HepG2 (cell line): ENCODE data around the gene KCND3. TPM values are rescaled to one million over a fixed set of nuclear protein-coding genes. Genes with fewer than 3 reads are reported as not detected.

Source experiments
- ATAC-seq: fragments of 200-7000 bp; cut with Tn5 transposase; 3 replicates; pipeline ENCODE4 v1.9.1; 2020; ENCODE audit warnings: mild to moderate bottlenecking, moderate library complexity
- BruUV-seq: library from RNA; stranded (reverse); fragments of 400-500 nt; replicated peaks from 2 replicates; lab custom pipeline; 2021; lab: Mats Ljungman, UMichigan
- CTCF ChIA-PET: fragments of 300-600 bp; formaldehyde crosslinking; extraction: SDS; loops from one replicate; lab custom pipeline; 2021; ENCODE audit warnings: low total read pairs, inconsistent platforms, low intra/inter-chr PET ratio; lab: Yijun Ruan, JAX
- POLR2A ChIA-PET: fragments of 350-600 bp; sonication (Branson Sonifier 250); formaldehyde crosslinking; loops from one replicate; lab custom pipeline; 2020; ENCODE audit warnings: antibody characterized with exemption, inconsistent platforms; lab: Yijun Ruan, JAX
- DNase-seq: peaks from one replicate; pipeline ENCODE4 v3.0.0-alpha.2; 2015; ENCODE audit warnings: low spot score
- FAIRE-seq: peaks from 3 replicates; lab custom pipeline; 2011; peaks lifted over from hg19 to GRCh38; lab: Jason Lieb, UNC
- H2AFZ ChIP-seq: one replicate; pipeline ENCODE4 v1.6.1; 2011; ENCODE audit warnings: low read length, inconsistent platforms
- H3K27ac ChIP-seq: fragments of 300-600 bp; 3 replicates; pipeline ENCODE4 v1.8.0; 2011; ENCODE audit warnings: mixed run types, mild to moderate bottlenecking, mixed read lengths, low read length, inconsistent platforms; ENCODE audit not compliant: insufficient read depth; ENCODE audit errors: extremely low read length
- H3K27me3 ChIP-seq, 2 experiments: fragments of 200-600 bp in 1 of 2; 2 replicates in 1 of 2; 3 replicates in 1 of 2; pipeline versions ENCODE4 v1.6.0 to v1.8.0; 2011; ENCODE audit warnings: low read length in 2 of 2, mild to moderate bottlenecking in 2 of 2, moderate library complexity in 2 of 2, inconsistent platforms in 1 of 2; ENCODE audit not compliant: insufficient read depth in 2 of 2, control insufficient read depth in 1 of 2
- H3K36me3 ChIP-seq, 2 experiments: fragments of 200-600 bp in 1 of 2; replicated peaks in 1 of 2; 2 replicates in 1 of 2; 3 replicates in 1 of 2; pipeline versions ENCODE4 v1.5.1 to v1.8.0; 2011; ENCODE audit warnings: low read length in 2 of 2, inconsistent platforms in 1 of 2; ENCODE audit not compliant: insufficient read depth in 2 of 2, control insufficient read depth in 1 of 2
- H3K4me1 ChIP-seq: 2 replicates; pipeline ENCODE4 v1.5.1; 2012; ENCODE audit warnings: low read length, inconsistent platforms; ENCODE audit not compliant: insufficient read depth
- H3K4me2 ChIP-seq: 2 replicates; pipeline ENCODE4 v1.6.0; 2011; ENCODE audit warnings: low read depth, low read length, inconsistent platforms
- H3K4me3 ChIP-seq, 3 experiments: fragments of 200-600 bp in 1 of 3; sonication (generic), shearing (Covaris generic) in 1 of 3; replicated peaks in 1 of 3; 2 replicates each; pipeline ENCODE4 v1.5.1; 2011 to 2016; ENCODE audit warnings: low read length in 3 of 3, inconsistent platforms in 2 of 3, low read depth in 2 of 3, mild to moderate bottlenecking in 2 of 3, control low read depth in 1 of 3, mixed read lengths in 1 of 3; ENCODE audit not compliant: insufficient read depth in 1 of 3
- H3K79me2 ChIP-seq: one replicate; pipeline ENCODE4 v1.6.1; 2011; ENCODE audit warnings: low read length, inconsistent platforms; ENCODE audit not compliant: insufficient read depth
- H3K9ac ChIP-seq: 2 replicates; pipeline ENCODE4 v1.6.0; 2011; ENCODE audit warnings: mild to moderate bottlenecking, low read depth, low read length, inconsistent platforms; ENCODE audit not compliant: insufficient read depth
- H3K9me3 ChIP-seq: 2 replicates; pipeline ENCODE4 v1.5.1; 2012; ENCODE audit warnings: mild to moderate bottlenecking, low read length
- H4K20me1 ChIP-seq: 2 replicates; pipeline ENCODE4 v1.6.0; 2011; ENCODE audit warnings: inconsistent platforms, mild to moderate bottlenecking, low read length, moderate library complexity; ENCODE audit not compliant: insufficient read depth
- ADNP ChIP-seq: sonication (generic); formaldehyde crosslinking; IDR thresholded peaks from 2 replicates; pipeline ENCODE4 v1.4.0; 2020; ENCODE audit warnings: missing genetic modification reagents
- MTF2 ChIP-seq: sonication (generic); formaldehyde crosslinking; IDR thresholded peaks from 2 replicates; pipeline ENCODE4 v1.5.0; 2020; ENCODE audit warnings: missing genetic modification reagents, borderline replicate concordance
- SAFB2 ChIP-seq: sonication (generic); formaldehyde crosslinking; IDR thresholded peaks from 2 replicates; pipeline ENCODE4 v1.5.1; 2020; ENCODE audit warnings: missing genetic modification reagents, low read depth, mild to moderate bottlenecking, borderline replicate concordance
- ZNF3 ChIP-seq: IDR thresholded peaks from 2 replicates; pipeline ENCODE4 v1.7.0; 2017; ENCODE audit warnings: inconsistent platforms
- ZNF383 ChIP-seq: sonication (generic); formaldehyde crosslinking; IDR thresholded peaks from 2 replicates; pipeline ENCODE4 v1.4.0; 2020; ENCODE audit warnings: missing genetic modification reagents, mild to moderate bottlenecking, borderline replicate concordance
- ZNF468 ChIP-seq: sonication (generic); formaldehyde crosslinking; IDR thresholded peaks from 2 replicates; pipeline ENCODE4 v1.8.0; 2022; ENCODE audit warnings: mild to moderate bottlenecking, moderate library complexity, missing genetic modification reagents
- ZNF672 ChIP-seq: sonication (generic); formaldehyde crosslinking; IDR thresholded peaks from 2 replicates; pipeline ENCODE4 v1.8.1; 2022; ENCODE audit warnings: missing genetic modification reagents
- WGBS: methylation state at CpG from one replicate; pipeline ENCODE4 v1.1.6; 2017; ENCODE audit warnings: low lambda C conversion rate; 5-methylcytosine and 5-hydroxymethylcytosine counted together
- in situ Hi-C: cut with HindIII; loops from 2 replicates; pipeline ENCODE4 v1.10.0; 2017; ENCODE audit warnings: low pct_unique_long_range_greater_than_20kb; ENCODE audit not compliant: extremely low pct_ligation_motif_present
- intact Hi-C: fragments of 100-400 bp; cut with micrococcal nuclease; formaldehyde crosslinking; loops from one replicate; pipeline ENCODE4 v1.10.0; 2022; ENCODE audit not compliant: unreplicated experiment
- polyA plus RNA-seq, 8 experiments: library from polyadenylated mRNA; depleted of rRNA in 3 of 8; stranded (reverse) in 7 of 8; unstranded in 1 of 8; fragments of >200 nt; fragmentation: Illumina TruSeq in 4 of 8; extraction: Trizol in 4 of 8; gene quantifications; 2 replicates each; pipeline versions ENCODE4 v1.2.1 to v1.2.3, GENCODE V29; 2011 to 2016; ENCODE audit warnings: low read depth in 4 of 8, missing spikeins in 1 of 8, mixed read lengths in 1 of 8; ENCODE audit not compliant: insufficient read depth in 1 of 8
- total RNA-seq, 5 experiments: library from RNA; depleted of rRNA; stranded (reverse); fragments of >200 nt; fragmentation: Illumina TruSeq; extraction: Trizol; gene quantifications; 2 replicates each; pipeline ENCODE4 v1.2.3, GENCODE V29; 2016; ENCODE audit warnings: low read depth in 1 of 5
- TF ChIP-seq, protein P1 (sequence below): sonication (generic); formaldehyde crosslinking; IDR thresholded peaks from 2 replicates; pipeline ENCODE4 v1.8.1; 2023; ENCODE audit warnings: mild to moderate bottlenecking, moderate library complexity, missing genetic modification reagents

Gene KCND3
- total and polyA plus RNA-seq, 2 of the 13 experiments (the other 11 are each of a cell fraction or from before 2014, with no cell fraction given): 0.04 TPM; not detected in 1

DNA sequence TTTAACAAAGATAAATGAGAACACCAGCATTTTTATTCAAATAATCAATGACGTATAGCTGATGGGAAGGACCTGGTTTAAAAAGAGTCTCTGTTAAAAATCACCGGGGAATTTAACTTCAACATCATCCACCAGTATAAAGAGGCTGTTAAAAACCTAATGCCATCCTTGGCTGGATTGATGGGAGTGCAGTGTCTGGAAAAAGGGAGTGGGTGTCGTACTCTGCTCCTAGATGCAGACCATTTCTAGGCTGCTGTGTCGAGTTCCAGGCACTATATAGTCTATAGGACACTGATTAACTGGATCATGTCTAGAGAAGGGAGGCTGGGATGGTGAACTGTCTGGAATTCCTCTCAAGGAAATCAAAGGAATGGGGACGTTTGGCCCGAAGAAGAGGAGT, 197.7 kb downstream of the KCND3 start:
- TF ChIP-seq ZNF672 (no peak), ADNP (CRISPR knock-in tag) (no peak), MTF2 (CRISPR knock-in tag) (no peak), ZNF468 (CRISPR knock-in tag) (no peak), ZNF3 (no peak), SAFB2 (CRISPR knock-in tag) (no peak), ZNF383 (no peak)
- TF ChIP-seq, protein P1, sequence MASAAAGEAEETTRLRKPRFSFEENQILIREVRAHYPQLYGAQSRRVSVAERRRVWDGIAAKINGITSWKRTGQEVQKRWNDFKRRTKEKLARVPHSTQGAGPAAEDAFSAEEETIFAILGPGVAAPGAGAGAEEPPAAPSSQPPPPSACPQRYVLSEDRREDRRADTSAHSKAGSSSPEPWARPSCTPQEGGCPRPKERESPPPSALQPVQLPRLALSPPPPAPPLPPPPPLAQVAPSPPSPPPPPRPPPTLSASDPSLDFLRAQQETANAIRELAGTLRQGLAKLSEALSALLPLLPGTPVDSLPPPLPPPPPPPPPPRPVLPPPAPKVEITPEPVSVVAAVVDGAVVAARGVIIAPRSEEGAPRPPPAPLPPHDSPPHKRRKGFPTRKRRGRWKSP (CRISPR knock-in tag): no peak
- FAIRE-seq (no peak), ATAC-seq (no peak), DNase-seq (no peak)
- H4K20me1 ChIP-seq: no peaks in the 10 kb centered on the region
- POLR2A ChIA-PET: no interaction called here
- no TSS peak for BruUV-seq
- CTCF ChIA-PET: no interaction called here
- H3K27me3 ChIP-seq: peaks cover 3 to 29% of the 10 kb centered on the region in 2 experiments; a peak in 3 of 5 replicates
- whole genome bisulfite sequencing: 26% methylated on average over 6 of the region's 6 CpGs
- in situ Hi-C loops: no loop called here
- H3K9me3 ChIP-seq: no peaks in the 10 kb centered on the region
- no peaks in the 10 kb centered on the region for H3K36me3 ChIP-seq
- H3K27ac ChIP-seq: no peak overlapping the region
- H3K79me2 ChIP-seq: no peaks in the 10 kb centered on the region
- peaks cover 9% of the 10 kb centered on the region; the same call in 1 of the 2 replicates for H3K4me1 ChIP-seq
- H3K4me2 ChIP-seq: no peak overlapping the region
- H3K9ac ChIP-seq: no peak overlapping the region
- no peak overlapping the region for H2AFZ ChIP-seq
- H3K4me3 ChIP-seq: no peak overlapping the region
- intact Hi-C loops: no loop called here
